Stimulated activated CD4-positive, alpha-beta T cell treated with anti-CD3 and anti-CD28 coated beads, TNF-alpha, amount 100 ng/mL, for 24 hours (primary cell): ENCODE results near the gene VAT1.
"Not testable (repeated sequence)": the region's sequence is repeated elsewhere in the genome, so short reads cannot be mapped to it uniquely, and the experiment has no call there.

Source experiments
- DNase-seq, 3 experiments: peaks; one replicate each; pipeline ENCODE4 v3.0.0-alpha.2; 2020; ENCODE audit warnings: low read depth in 3 of 3

Gene VAT1

DNA sequence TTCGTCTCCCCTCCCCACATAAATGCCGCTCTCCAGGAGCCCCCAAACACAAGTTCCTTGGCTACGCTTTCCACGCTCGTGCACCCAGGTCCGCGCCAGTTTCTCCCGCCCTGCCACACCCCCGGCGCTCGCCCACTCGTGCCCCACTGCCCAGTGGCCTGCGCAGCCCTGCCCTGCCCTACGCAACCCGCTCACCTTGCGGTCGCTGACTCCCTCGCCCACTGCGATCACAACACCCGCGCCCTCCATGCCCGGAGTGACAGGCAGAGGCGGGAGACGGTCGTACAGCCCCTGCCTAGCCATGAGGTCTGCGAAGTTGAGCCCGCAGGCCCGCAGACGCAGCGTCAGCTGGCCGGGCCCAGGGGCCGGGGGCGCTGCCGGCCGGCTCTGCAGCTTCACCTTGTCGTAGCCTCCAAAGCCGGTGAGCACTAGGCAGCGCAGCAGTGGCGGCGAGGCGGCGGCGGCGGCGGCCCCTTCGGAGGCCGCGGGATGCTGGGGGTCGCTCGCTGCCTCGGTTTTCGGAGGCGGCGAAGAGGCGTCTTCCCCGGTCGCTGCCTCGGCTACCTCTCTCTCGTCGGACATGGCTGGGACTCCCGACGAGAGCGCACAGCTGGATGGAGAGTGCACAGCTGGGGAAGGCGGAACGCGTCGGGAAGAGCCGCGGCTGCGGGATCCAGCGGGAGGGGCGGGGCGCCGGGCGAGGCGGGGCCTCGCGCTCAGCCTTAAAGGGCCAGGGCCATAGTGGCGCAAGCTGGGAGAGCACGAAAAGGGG, at the start of gene VAT1:
Gene VAT1 (minus strand): TSS at position 645 of the 772 bp plus-strand sequence. CDS start 63 bp downstream, at position 582.
- peak in 2 of 3 experiments; percentile 51 to 65 for DNase-seq

DNA sequence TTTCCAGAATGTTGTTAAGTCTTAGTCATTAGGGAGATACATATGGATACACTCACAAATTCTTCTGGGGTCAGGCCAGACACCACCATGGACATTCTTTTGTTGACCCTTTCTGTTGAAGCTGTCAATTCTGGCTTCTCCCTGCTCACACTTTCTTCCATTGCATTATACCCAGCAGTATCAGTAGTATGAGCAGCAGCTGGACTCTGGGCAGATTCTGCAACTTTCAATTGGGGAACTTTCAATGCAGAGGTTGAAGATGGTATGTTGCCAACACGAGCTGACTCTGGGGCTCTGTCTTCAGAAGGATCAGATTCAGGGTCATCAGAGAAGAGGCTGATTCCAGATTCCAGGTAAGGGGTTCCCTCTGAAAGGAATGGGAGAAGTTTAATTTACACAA, 48.7 kb upstream of the VAT1 start:
- no peak for DNase-seq

DNA sequence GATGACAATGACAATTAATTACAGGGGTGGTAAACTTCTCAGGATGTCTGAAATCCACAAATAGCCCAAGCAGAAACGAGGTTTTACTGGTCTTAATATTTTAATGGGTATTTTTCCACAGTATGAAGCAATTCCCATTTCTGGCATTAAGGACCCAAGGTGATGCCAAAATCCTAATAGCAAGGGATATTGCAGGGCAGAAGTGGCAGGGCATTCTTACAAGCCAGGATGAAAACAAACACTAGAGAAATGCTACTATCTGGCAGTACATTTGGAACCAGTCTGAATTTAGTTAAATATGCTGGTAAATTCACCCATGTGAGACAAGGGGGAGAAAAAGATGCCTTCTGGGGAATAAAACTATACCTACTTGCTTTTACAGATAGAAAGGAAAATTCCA, 48.1 kb upstream of the VAT1 start:
- no peak for DNase-seq

DNA sequence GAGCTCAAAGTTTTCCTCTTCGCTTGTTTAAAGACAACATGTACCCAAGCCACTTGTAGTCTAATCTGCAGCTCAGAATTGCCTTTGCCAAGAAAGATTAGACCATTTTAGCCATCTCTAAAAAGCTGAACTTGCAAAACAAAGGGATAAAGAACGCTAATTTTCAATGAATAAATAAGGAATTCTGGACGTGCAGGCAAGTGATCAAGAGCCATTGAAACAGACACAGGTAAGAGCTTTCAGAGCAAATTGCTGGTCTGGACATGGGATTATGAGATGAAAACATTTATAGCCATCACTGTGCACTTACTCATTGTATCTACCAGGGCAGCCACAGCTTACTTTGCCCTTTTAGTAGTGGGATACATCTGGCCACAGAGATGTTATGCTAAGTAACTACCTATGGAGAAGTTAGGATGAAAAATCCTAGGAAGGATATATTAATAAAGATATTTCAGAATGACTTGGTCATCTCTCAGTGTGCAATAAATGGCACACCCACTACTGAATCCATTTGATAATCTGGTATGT, 47.2 kb upstream of the VAT1 start:
- no peak for DNase-seq

DNA sequence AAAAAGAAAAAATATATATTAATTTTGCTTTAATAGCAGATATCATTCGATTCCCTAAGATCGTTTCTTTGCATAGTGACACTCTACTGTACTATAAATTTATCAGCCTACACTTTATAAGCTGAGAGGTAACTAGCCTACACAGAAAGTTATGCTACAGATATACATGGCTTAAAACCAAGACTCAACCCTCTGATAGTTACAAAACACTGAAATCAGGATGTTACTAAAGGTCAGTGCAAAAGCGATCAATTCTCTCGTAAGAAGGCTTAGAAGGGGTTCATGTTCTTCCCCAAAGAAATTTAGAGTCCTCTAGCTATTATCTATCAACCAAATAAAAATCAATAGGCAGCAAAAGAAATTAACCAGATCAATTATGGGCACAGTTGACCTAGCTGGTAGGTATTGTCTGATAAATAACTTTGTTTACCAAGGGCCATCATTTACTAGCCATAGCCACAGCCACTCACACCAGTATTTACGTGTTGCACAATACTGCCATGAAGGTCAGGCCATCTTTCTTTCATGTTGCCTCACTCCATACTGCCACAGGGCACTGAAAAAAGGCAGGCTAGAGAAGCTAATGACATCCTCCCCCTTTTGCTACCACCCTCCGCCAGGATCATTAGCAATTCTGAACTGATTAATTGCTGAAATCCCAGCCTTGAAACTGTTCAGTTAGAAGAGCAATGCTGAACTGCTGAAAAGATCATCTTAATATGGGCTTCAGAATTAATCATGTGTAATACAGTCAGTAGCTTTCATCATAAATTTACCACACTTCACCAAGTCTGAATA, 46.6 kb upstream of the VAT1 start:
- no peak for DNase-seq

DNA sequence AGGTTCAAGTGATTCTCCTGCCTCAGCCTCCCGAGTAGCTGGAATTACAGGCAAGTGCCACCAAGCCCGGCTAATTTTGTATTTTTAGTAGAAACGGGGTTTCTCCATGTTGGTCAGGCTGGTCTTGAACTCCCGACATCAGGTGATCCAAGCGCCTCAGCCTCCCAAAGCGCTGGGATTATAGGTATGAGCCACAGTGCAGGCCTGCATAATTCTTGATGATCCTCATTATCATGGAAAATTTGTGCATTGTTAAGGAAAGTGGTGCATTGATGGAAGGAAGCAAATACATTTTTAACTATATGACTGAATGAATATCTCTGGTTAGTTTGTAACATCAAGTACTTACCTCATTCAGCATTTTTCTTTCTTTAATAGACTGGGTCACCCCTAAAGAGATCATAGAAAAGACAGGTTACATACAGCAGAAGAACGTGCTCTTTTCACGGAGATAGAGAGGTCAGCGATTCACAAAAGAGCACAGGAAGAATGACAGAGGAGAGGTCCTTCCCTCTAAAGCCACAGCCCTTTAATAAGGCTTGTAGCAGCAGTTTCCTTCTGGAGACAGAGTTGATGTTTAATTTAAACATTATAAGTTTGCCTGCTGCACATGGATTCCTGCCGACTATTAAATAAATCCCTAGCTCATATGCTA, 40.9 kb upstream of the VAT1 start:
- DNase-seq, result no peak

DNA sequence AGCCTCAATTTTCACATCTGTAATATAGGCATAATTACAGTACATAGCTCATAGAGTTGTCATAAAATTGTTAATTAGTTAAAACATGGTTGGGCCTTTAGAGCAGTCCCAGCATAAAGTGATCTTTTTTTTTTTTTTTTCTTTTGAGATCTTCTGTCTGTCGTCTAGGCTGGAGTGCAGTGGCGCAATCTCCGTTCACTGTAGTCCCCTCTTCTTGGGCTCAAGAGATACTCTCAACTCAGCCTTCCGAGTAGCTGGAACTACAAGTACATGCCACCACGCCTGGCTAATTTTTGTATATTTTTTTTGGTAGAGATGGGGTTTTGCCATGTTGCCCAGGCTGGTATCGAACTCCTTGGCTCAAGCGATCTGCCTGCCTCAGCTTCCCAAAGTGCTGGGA, 33.9 kb upstream of the VAT1 start:
- DNase-seq, result no peak

DNA sequence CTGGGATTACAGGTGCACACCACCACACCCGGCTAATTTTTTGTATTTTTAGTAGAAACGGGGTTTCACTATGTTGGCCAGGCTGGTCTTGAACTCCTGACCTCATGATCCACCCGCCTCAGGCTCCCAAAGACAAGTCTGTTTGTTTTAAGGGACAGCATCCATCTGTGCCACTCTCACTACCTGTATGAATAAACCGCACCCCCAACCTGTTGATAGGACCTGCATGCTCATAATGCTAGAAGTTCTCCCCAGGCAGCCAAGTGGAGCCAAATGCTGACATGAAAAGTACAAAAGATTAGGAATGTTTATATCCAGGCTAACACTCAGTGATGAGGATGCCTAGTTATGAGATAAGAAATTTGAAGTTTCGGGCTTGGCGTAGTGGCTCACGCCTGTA, 30.8 kb upstream of the VAT1 start:
- not testable (repeated sequence) for DNase-seq

DNA sequence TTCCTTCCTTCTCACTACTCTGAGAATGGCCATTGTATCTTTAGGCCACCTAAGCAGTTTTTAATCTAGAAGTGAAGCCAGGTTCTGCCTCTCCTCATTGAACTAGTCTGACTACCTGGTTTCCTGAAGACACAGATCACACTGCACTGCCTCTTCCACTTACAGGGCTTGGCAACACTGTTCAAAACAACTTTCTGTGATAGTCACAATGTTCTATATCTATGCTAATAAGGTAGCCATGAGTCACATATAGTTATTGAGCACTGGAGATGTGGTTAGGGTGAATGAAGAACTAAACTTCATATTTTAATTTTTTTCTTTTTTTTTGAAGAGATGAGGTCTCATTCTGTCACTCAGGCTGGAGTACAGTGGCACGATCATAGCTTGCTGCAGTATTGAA, 29.8 kb upstream of the VAT1 start:
- no peak for DNase-seq

DNA sequence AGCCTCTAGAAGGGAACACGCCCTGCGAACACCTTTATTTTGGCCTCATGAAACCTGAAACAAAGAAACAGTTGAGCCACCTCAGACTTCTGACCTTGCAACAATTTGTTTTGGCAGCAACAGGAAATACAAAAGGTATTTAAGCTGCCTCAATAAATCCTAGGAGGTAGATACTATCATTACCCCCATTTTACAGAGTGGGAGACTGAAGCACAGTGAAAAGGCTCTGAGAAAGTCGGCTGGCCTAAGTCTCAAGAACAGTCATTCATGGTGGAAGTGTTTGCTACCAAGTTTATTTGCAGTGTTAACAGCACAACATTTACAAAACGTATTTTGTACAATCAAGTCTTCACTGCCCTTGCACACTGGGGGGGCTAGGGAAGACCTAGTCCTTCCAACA, 21.8 kb upstream of the VAT1 start:
- DNase-seq, result no peak

DNA sequence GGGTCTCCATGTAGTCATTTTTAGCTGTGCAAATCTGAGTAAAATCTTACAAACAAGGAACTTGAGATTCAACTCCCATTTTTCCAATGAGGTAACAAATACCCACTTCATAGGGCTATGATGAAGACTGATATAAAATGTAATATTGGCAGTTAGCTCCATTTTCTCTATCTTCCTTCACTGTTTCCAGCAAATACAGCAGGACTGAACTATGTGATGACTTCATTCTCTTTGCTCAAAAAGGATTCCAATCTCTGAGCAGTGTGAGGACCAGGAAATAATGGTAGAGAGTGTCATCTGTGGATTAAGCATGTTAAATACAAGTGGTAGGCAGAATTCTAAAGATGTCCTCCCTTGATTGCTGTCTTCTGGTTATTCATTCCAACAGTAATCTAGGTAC, 21.1 kb upstream of the VAT1 start:
- no peak for DNase-seq

DNA sequence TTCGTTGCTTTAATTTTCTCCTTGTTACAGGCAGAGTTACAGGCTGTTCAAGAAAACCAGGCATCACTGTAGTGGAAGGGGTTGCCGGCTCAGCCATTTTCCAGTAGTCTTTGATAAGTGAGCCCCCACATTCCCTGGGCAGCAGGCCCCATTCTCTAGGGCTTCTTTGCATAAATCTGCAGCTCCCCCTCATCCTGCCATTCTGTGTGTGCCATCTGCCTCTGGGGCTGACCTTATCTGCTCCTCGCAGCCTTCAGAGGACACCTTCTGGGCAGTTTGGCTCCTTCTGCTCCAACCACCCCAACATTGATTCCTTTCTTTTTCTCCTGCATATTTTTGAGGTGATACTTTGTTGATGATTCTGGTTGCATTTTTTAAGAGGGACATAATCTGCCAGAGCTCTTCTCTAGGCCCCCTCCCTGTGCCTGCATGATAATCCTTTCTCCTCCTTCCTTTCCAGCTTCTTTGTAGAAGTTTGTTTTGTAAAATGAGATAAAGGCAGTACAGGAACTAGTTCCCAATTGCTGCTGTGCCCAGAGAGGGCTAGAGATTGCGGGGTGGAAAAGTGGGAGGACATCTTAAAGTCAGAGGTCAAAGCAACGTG, 19.9 kb upstream of the VAT1 start:
- no peak for DNase-seq

DNA sequence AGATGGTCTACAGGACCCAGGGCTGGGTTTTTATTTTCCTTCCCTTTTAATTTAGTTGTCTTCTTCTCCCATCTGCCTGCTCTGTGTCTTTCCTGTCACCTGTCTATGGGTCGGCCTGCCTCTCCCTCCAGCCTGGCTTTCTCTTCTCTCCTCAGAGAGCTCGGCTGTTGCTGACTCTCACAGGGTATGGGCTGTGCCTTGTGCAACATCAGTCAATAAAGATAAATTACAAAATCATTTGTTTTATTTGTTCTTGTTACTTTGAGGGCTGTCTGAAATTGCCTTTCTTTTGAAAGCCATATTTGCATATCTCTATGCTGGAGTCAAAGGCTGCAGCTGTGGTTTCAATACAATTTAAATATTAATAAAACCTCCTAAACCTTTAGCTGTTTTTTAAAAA, 18.5 kb upstream of the VAT1 start:
- no peak for DNase-seq

DNA sequence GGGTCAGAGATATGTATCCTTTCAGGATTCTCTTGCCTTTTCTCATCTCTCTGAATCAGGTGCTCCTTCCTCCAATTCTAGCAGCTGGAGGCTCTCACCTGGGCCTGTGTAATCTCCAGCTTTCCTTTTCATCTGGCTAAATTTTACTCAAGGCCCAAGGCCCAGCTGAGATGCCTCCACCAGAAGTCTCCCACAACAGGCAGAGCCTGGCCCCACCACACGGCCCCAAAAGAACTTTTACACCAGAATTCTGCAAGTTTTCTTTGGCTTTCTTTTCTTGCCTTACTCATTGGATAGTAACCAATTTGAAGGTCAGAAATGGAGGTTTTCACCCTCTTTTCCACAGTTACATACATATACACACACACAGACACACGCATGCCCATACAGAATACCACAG, 17.5 kb upstream of the VAT1 start:
- no peak for DNase-seq

DNA sequence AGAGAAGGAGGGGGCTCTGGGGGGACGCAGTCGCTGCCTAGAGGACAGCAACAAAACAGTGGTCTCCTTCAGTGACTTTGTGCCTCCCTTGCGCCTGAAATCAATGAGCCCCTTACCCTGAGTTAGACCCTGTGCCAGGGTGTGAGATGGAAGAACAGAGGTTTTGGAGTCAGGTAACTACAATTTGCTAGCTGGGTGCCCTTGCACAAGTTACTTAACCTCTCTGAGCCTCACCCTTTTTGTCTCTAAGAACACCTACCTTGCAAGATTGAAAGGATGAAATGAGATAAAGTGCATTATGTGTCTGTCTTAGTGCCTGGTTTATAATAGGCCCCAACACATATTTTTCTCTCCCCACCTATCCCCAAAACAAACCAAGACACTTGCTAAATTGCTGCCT, 12.7 kb upstream of the VAT1 start:
- DNase-seq, result no peak

DNA sequence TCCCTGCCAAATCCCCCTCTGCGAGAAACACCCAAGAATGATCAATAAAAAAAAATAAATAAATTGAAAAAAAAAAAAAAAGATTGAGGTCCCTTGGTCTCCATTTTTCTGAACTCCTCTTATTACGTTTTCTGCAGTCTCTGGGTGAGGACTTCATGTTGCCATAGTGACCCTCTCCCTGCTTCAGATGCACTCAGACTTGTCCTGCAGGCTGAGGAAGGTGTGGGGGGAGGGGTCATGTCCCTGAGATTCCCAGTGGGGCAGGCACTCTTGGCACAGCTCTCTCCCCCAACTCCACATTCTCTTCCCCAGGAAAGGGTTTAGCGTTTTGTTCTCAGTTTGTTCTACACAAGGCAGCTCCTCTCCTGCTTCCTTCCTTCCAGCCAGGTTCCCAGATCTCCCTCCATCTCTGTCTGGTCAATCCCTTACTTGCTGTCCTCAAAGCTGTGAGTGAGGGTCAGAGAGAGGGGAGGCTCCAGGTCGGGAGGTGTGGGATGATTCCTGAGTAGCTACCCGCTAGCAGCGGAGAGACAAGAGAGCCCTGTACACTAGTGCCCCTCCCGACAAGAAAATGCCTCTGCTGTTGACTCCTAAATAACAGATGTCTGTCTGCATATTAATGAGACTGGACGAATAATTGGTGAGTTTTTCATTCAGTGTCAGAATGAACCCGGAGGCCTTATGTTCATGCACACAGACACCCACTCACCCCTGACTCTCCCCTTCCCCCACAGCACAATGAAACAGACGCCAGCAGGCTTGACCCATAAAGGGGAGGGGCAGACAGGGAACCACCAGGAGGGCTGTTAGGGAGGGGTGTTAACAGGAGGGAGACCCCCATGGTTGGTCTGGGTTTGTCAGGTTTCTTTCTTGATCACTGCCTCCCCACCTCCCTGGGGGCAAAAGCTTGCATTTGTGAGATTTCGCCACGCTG, 12.0 kb upstream of the VAT1 start:
- DNase-seq, result no peak

DNA sequence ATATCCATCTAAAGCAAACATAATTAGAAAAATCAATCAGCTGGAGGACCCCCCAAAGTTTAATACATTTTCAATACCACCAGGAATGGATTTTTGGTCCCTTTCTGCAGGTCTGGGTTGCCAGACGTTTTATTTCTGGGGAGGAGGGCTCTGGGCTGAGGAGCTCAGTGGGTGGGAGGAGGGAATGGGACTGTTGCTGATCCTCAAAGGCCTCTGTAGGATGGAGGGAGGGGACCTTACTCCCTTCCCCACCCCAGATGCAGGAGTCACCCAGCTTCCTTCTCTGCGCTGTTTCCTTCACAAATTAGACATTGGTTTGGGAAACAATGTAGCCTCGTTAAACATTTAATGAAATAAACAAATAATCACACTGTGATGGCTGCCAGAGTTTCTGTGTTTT, 9.5 kb upstream of the VAT1 start:
- DNase-seq, result no peak

DNA sequence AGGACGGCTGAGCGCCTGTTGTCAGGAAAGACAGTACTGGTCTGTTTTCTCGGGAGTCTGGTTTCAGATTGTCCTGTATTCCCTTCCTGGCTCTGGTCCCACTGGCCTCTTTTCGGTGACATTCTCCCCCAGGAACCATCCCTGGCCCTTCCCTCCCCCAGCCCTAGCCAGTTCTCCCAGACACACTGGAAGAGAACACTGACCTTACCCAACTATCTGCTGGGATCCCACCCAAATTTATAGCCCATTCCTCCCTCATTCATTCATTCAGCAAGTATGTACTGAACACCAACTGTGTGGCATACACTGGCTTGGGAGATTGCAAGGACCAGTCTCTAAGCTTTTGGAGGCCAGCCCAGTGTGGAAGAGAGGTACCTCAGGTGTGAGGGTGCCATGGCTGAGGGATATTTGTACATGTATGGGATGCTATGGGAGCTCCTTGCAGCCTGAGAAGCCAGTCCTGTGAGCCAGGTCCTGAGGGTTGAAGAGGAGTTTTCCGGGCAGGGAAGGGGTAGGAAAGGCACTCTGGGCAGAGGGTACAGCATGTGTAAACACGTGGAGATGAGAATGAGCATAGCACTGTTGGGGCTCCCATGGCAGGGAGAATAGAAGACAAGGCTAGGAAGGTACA, 8.1 kb upstream of the VAT1 start:
- DNase-seq, result no peak

DNA sequence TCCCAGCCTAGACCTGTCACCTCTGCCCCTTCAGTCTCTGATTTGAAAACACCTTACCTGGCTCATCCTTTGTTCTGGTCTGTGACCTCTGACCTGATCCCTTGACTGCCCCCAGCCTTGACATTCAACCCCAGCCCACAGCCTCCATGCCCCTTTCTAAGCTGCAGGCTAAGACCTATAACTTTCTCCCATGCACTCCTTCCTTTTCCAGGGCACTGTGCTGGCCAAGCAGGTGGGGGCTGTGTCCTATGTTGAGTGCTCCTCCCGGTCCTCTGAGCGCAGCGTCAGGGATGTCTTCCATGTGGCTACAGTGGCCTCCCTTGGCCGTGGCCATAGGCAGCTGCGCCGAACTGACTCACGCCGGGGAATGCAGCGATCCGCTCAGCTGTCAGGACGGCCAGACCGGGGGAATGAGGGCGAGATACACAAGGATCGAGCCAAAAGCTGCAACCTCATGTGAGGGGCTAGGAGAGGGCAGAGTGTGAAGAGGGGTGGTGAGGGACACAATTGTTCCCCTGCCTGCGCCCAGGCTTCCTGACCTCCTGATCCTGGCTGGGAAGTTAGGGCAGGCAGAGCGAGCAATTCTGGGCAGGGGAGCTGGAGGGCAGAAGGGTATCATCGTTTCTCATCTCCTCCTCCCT, 6.2 kb upstream of the VAT1 start:
- DNase-seq, result no peak
